H1 (cell line): ENCODE results near the gene IZUMO4. TPM values are rescaled to one million over a fixed set of nuclear protein-coding genes. Genes with fewer than 3 reads are reported as not detected.

Experiments used
- CTCF ChIA-PET: fragments of 300-600 bp; sonication (Branson Sonifier 250); formaldehyde crosslinking; loops from one replicate; lab custom pipeline; 2021; ENCODE audit not compliant: partially characterized antibody; lab: Charles Lee
- POLR2A ChIA-PET: fragments of 300-600 bp; sonication (Branson Sonifier 250); formaldehyde crosslinking; loops from one replicate; lab custom pipeline; 2021; ENCODE audit warnings: inconsistent platforms; ENCODE audit not compliant: partially characterized antibody; lab: Charles Lee
- DNase-seq, 2 experiments: peaks; one replicate each; pipeline versions ENCODE4 v3.0.0 to v3.0.0-alpha.2; 2010 to 2022; ENCODE audit warnings: low spot score in 2 of 2, low read depth in 1 of 2, mixed read lengths in 1 of 2
- FAIRE-seq: peaks from 2 replicates; lab custom pipeline; 2011; peaks lifted over from hg19 to GRCh38; lab: Jason Lieb, UNC
- H2AFZ ChIP-seq: 2 replicates; pipeline ENCODE4 v1.8.1; 2012; ENCODE audit warnings: low read length, inconsistent platforms
- H2AK5ac ChIP-seq: 2 replicates; pipeline ENCODE4 v1.6.1; 2013; ENCODE audit warnings: low read depth, low read length
- H2BK120ac ChIP-seq: replicated peaks from 2 replicates; pipeline ENCODE3; 2013; ENCODE audit warnings: low read depth, low read length, inconsistent platforms
- H2BK12ac ChIP-seq: 2 replicates; pipeline ENCODE4 v1.6.1; 2013; ENCODE audit warnings: low read depth, low read length
- H2BK15ac ChIP-seq: 2 replicates; pipeline ENCODE4 v1.6.1; 2013; ENCODE audit warnings: low read length
- H2BK20ac ChIP-seq: 2 replicates; pipeline ENCODE4 v1.6.1; 2013; ENCODE audit warnings: low read length
- H2BK5ac ChIP-seq: 2 replicates; pipeline ENCODE4 v1.6.1; 2013; ENCODE audit warnings: low read depth, low read length
- H3K14ac ChIP-seq: 2 replicates; pipeline ENCODE4 v1.6.1; 2013; ENCODE audit warnings: inconsistent platforms; ENCODE audit not compliant: insufficient read length
- H3K18ac ChIP-seq: 2 replicates; pipeline ENCODE4 v1.6.1; 2013; ENCODE audit warnings: low read length; ENCODE audit errors: extremely low read depth
- H3K23ac ChIP-seq: 2 replicates; pipeline ENCODE4 v1.6.1; 2013; ENCODE audit warnings: inconsistent platforms; ENCODE audit not compliant: insufficient read length
- H3K23me2 ChIP-seq: 2 replicates; pipeline ENCODE4 v1.6.1; 2013; ENCODE audit warnings: low read depth, low read length
- H3K27ac ChIP-seq: 2 replicates; pipeline ENCODE4 v1.6.1; 2011; ENCODE audit warnings: low read depth, low read length, inconsistent platforms
- H3K27me3 ChIP-seq, 4 experiments: replicated peaks in 1 of 4; 1 replicate in 1 of 4; 2 replicates in 3 of 4; pipeline versions ENCODE4 v1.6.1 to v1.8.1; 2011 to 2013; ENCODE audit warnings: low read length in 3 of 4, mild to moderate bottlenecking in 3 of 4, inconsistent platforms in 2 of 4, mixed read lengths in 2 of 4, moderate library complexity in 1 of 4; ENCODE audit not compliant: control insufficient read depth in 3 of 4, insufficient read depth in 3 of 4; ENCODE audit errors: extremely low read depth in 1 of 4
- H3K36me3 ChIP-seq, 4 experiments: 2 replicates each; pipeline versions ENCODE4 v1.6.1 to v1.8.1; 2011 to 2013; ENCODE audit warnings: mild to moderate bottlenecking in 4 of 4, low read length in 3 of 4, moderate library complexity in 2 of 4, control low read depth in 1 of 4, inconsistent platforms in 1 of 4; ENCODE audit not compliant: insufficient read depth in 4 of 4, control insufficient read depth in 2 of 4
- H3K4ac ChIP-seq: replicated peaks from 2 replicates; pipeline ENCODE3; 2013; ENCODE audit warnings: low read length, low read depth, mixed read lengths, inconsistent platforms; ENCODE audit not compliant: insufficient read length
- H3K4me1 ChIP-seq, 4 experiments: replicated peaks in 1 of 4; 1 replicate in 1 of 4; 2 replicates in 3 of 4; pipeline versions ENCODE4 v1.6.1 to v1.8.1; 2011 to 2013; ENCODE audit warnings: low read length in 3 of 4, inconsistent platforms in 2 of 4, mixed read lengths in 1 of 4; ENCODE audit not compliant: insufficient read depth in 4 of 4, control insufficient read depth in 3 of 4
- H3K4me2 ChIP-seq, 2 experiments: 2 replicates each; pipeline versions ENCODE4 v1.6.1 to v1.8.1; 2011 to 2013; ENCODE audit warnings: low read depth in 2 of 2, low read length in 2 of 2, control low read depth in 1 of 2, inconsistent platforms in 1 of 2, mild to moderate bottlenecking in 1 of 2; ENCODE audit not compliant: insufficient read depth in 1 of 2
- H3K4me3 ChIP-seq, 4 experiments: fragments of 200-600, 300-600 bp in 1 of 4; sonication (generic), shearing (Covaris generic), sonication (Bioruptor Twin) in 1 of 4; 2 replicates each; pipeline versions ENCODE4 v1.5.1 to v1.8.1; 2011 to 2016; ENCODE audit warnings: low read length in 4 of 4, low read depth in 3 of 4, control low read depth in 2 of 4, inconsistent platforms in 2 of 4, mild to moderate bottlenecking in 2 of 4, mixed read lengths in 1 of 4, moderate library complexity in 1 of 4; ENCODE audit not compliant: insufficient read depth in 2 of 4; ENCODE audit errors: extremely low read depth in 1 of 4
- H3K56ac ChIP-seq: replicated peaks from 2 replicates; pipeline ENCODE3; 2013; ENCODE audit warnings: low read depth, mild to moderate bottlenecking, mixed read lengths, low read length, inconsistent platforms; ENCODE audit not compliant: insufficient read length
- H3K79me1 ChIP-seq: 2 replicates; pipeline ENCODE4 v1.6.1; 2013; ENCODE audit warnings: low read depth, low read length, control low read depth
- H3K79me2 ChIP-seq, 2 experiments: 2 replicates each; pipeline versions ENCODE4 v1.6.1 to v1.8.1; 2012 to 2013; ENCODE audit warnings: low read length in 2 of 2, mild to moderate bottlenecking in 2 of 2, inconsistent platforms in 1 of 2; ENCODE audit not compliant: insufficient read depth in 2 of 2, control insufficient read depth in 1 of 2
- H3K9ac ChIP-seq, 4 experiments: replicated peaks in 1 of 4; 1 replicate in 1 of 4; 2 replicates in 3 of 4; pipeline versions ENCODE4 v1.6.1 to v1.8.1; 2011 to 2013; ENCODE audit warnings: low read depth in 3 of 4, low read length in 3 of 4, control low read depth in 2 of 4, mild to moderate bottlenecking in 2 of 4, moderate library complexity in 2 of 4, inconsistent platforms in 1 of 4; ENCODE audit errors: extremely low read depth in 1 of 4
- H3K9me3 ChIP-seq, 2 experiments: 2 replicates each; pipeline versions ENCODE4 v1.6.1 to v1.8.1; 2012 to 2013; ENCODE audit warnings: mild to moderate bottlenecking in 2 of 2, moderate library complexity in 2 of 2, control low read depth in 1 of 2, inconsistent platforms in 1 of 2, low read depth in 1 of 2, low read length in 1 of 2, mixed read lengths in 1 of 2; ENCODE audit not compliant: insufficient read depth in 2 of 2
- H4K20me1 ChIP-seq, 2 experiments: replicated peaks in 1 of 2; 2 replicates each; pipeline versions ENCODE3 to v1.8.1; 2011 to 2013; ENCODE audit warnings: inconsistent platforms in 2 of 2, low read length in 2 of 2, mild to moderate bottlenecking in 1 of 2; ENCODE audit not compliant: insufficient read depth in 2 of 2, control insufficient read depth in 1 of 2
- H4K5ac ChIP-seq: 2 replicates; pipeline ENCODE4 v1.6.1; 2013; ENCODE audit warnings: low read length, low read depth, mixed read lengths, inconsistent platforms; ENCODE audit not compliant: insufficient read length
- H4K8ac ChIP-seq: 2 replicates; pipeline ENCODE4 v1.8.0; 2013; ENCODE audit warnings: mild to moderate bottlenecking, moderate library complexity, low read length, inconsistent platforms; ENCODE audit not compliant: insufficient read depth; ENCODE audit errors: extremely low read depth
- H4K91ac ChIP-seq: replicated peaks from 2 replicates; pipeline ENCODE3; 2013; ENCODE audit warnings: low read length, mixed read lengths, inconsistent platforms; ENCODE audit not compliant: insufficient read length
- ASH2L ChIP-seq: fragments of 200-600, 300-600 bp; sonication (generic); IDR thresholded peaks from one replicate; pipeline ENCODE4 v1.7.1; 2017; ENCODE audit warnings: low read length
- CHD1 ChIP-seq: IDR thresholded peaks from 2 replicates; pipeline ENCODE4 v1.6.1; 2012; ENCODE audit warnings: low read depth, low read length, improper control_type of control experiment
- KDM5A ChIP-seq: fragments of 200-600 bp; IDR thresholded peaks from 2 replicates; pipeline ENCODE4 v1.7.1; 2012; ENCODE audit warnings: mild to moderate bottlenecking, low read length, inconsistent platforms, mixed read lengths
- NRF1 ChIP-seq: IDR thresholded peaks from 2 replicates; pipeline ENCODE4 v1.6.1; 2011; ENCODE audit warnings: mild to moderate bottlenecking, low read depth, low read length, improper control_type of control experiment
- POU5F1 ChIP-seq: IDR thresholded peaks from 2 replicates; pipeline ENCODE4 v1.6.1; 2011; ENCODE audit warnings: low read depth, mild to moderate bottlenecking, low read length, moderate library complexity
- RBBP5 ChIP-seq: IDR thresholded peaks from 2 replicates; pipeline ENCODE4 v1.7.1; 2012; ENCODE audit warnings: low read depth, mild to moderate bottlenecking, inconsistent platforms, low read length, moderate library complexity, borderline replicate concordance
- SRF ChIP-seq: IDR thresholded peaks from 2 replicates; pipeline ENCODE4 v1.6.1; 2011; ENCODE audit warnings: mild to moderate bottlenecking, low read depth, low read length, moderate library complexity
- TAF1 ChIP-seq: IDR thresholded peaks from 2 replicates; pipeline ENCODE4 v1.6.1; 2011; ENCODE audit warnings: mild to moderate bottlenecking, low read depth, low read length
- TBP ChIP-seq: IDR thresholded peaks from 2 replicates; pipeline ENCODE4 v1.6.1; 2011; ENCODE audit warnings: low read depth, low read length, improper control_type of control experiment
- YY1 ChIP-seq: IDR thresholded peaks from 2 replicates; pipeline ENCODE4 v1.6.1; 2011; ENCODE audit warnings: low read depth, mild to moderate bottlenecking, low read length
- WGBS, 2 experiments: shearing (Covaris generic) in 1 of 2; methylation state at CpG; one replicate each; pipeline versions ENCODE4 v1.1.6 to v1.1.7; 2013 to 2015; ENCODE audit warnings: low lambda C conversion rate in 2 of 2, mixed read lengths in 2 of 2, inconsistent platforms in 1 of 2, low coverage in 1 of 2, missing lambda C conversion rate in 1 of 2; ENCODE audit not compliant: insufficient replicate concordance in 2 of 2, insufficient coverage in 1 of 2, insufficient read length in 1 of 2; ENCODE audit errors: extremely low coverage in 1 of 2, missing lambda C conversion rate in 1 of 2; 5-methylcytosine and 5-hydroxymethylcytosine counted together
- polyA plus RNA-seq, 7 experiments: library from polyadenylated mRNA; depleted of rRNA in 3 of 7; stranded (reverse) in 5 of 7; unstranded in 2 of 7; fragments of >200 nt in 5 of 7; fragments of 200-250 nt in 2 of 7; gene quantifications; 1 replicate in 5 of 7; 2 replicates in 1 of 7; 4 replicates in 1 of 7; pipeline versions ENCODE4 v1.2.1 to v1.2.3, GENCODE V29; 2011 to 2013; ENCODE audit warnings: missing spikeins in 2 of 7, mixed read lengths in 2 of 7
- total RNA-seq: library from RNA; stranded (reverse); fragmentation: NEBNext Ultra II Directional; extraction: Animal tissue kit (Norgen Biotek cat#: 25700); gene quantifications from 2 replicates; pipeline ENCODE4 v1.2.1, GENCODE V29; 2021

Gene IZUMO4
- total and polyA plus RNA-seq, 2 of the 8 experiments (the other 6 are each of a cell fraction or from before 2014, with no cell fraction given): 1.8 to 1.9 TPM

DNA sequence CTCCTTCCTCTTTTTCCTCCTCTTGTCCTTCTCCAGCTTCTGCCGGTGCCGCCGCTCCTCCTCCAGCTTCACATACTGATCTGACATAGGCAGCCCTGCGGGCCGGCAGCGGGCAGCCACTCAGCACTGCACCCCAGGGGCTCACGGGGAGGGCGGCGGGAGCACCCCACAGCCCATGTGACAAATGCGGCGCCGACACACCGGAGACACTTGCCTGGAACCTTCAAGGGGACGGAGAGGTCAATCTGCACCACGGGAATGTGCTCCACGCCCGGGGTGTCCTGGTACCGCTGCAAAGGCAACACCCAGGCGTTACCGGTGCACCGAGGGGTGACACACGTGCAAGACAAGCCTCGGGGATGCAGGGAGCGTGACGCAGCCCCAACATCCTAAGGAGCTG lies 18.6 kb downstream of the IZUMO4 start:
- H2AFZ ChIP-seq: no peak overlapping the region
- H3K4ac ChIP-seq: no peak overlapping the region
- no peak overlapping the region for H3K4me2 ChIP-seq
- no peak overlapping the region for H2BK5ac ChIP-seq
- H3K4me1 ChIP-seq: no peaks in the 10 kb centered on the region
- ChIA-PET POLR2A (interaction anchor here (1.1 kb wide), 1 partner anchor 11 kb away, joined by 3 read pairs; no protein-coding TSS in a partner anchor), CTCF (interaction anchor here (0.8 kb wide), 2 partner anchors 20 to 254 kb away, joined by 3 read pairs; no protein-coding TSS in a partner anchor)
- H4K91ac ChIP-seq: no peak overlapping the region
- H3K18ac ChIP-seq: no peak overlapping the region
- no peak overlapping the region for H3K56ac ChIP-seq
- H4K5ac ChIP-seq: no peak overlapping the region
- H3K23ac ChIP-seq: no peak overlapping the region
- no peak overlapping the region for H2BK12ac ChIP-seq
- H4K8ac ChIP-seq: no peak overlapping the region
- no peaks in the 10 kb centered on the region for H3K79me2 ChIP-seq
- no peak overlapping the region for H3K27ac ChIP-seq
- WGBS, 2 experiments: 94% methylated on average over 22 of the region's 25 CpGs; no CpG with 5 or more reads in 1 of the 2 experiments
- no peak for FAIRE-seq
- no peak overlapping the region for H2BK20ac ChIP-seq
- H2AK5ac ChIP-seq: no peak overlapping the region
- H3K27me3 ChIP-seq: no peaks in the 10 kb centered on the region
- H3K23me2 ChIP-seq: no peaks in the 10 kb centered on the region
- peaks cover 9 to 27% of the 10 kb centered on the region in 2 experiments for H4K20me1 ChIP-seq
- TF ChIP-seq CHD1 (no peak), POU5F1 (no peak), TBP (no peak), TAF1 (no peak), RBBP5 (no peak), NRF1 (no peak), SRF (no peak), YY1 (no peak), KDM5A (no peak), ASH2L (no peak)
- no peak overlapping the region for H3K4me3 ChIP-seq
- no peaks in the 10 kb centered on the region for H3K9me3 ChIP-seq
- H3K79me1 ChIP-seq: no peaks in the 10 kb centered on the region; the same call in none of the 2 replicates
- no peak overlapping the region for H3K14ac ChIP-seq
- no peak overlapping the region for H2BK15ac ChIP-seq
- no peak for DNase-seq
- H3K9ac ChIP-seq: no peak overlapping the region
- peaks cover 59 to 93% (median 83%) of the 10 kb centered on the region in 4 experiments for H3K36me3 ChIP-seq
- no peak overlapping the region for H2BK120ac ChIP-seq
